ENCODE results near the gene TXNDC2.
"Not testable (repeated sequence)": the region's sequence is repeated elsewhere in the genome, so short reads cannot be mapped to it uniquely, and the experiment has no call there.

The TXNDC2 gene

GRCh38 chr18:9884532-9885140, 1.1 kb upstream of the TXNDC2 start:
- TF ChIP-seq, protein P1, sequence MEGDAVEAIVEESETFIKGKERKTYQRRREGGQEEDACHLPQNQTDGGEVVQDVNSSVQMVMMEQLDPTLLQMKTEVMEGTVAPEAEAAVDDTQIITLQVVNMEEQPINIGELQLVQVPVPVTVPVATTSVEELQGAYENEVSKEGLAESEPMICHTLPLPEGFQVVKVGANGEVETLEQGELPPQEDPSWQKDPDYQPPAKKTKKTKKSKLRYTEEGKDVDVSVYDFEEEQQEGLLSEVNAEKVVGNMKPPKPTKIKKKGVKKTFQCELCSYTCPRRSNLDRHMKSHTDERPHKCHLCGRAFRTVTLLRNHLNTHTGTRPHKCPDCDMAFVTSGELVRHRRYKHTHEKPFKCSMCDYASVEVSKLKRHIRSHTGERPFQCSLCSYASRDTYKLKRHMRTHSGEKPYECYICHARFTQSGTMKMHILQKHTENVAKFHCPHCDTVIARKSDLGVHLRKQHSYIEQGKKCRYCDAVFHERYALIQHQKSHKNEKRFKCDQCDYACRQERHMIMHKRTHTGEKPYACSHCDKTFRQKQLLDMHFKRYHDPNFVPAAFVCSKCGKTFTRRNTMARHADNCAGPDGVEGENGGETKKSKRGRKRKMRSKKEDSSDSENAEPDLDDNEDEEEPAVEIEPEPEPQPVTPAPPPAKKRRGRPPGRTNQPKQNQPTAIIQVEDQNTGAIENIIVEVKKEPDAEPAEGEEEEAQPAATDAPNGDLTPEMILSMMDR (IDR thresholded peaks at IDR 0.05), result no peak
- no peak for DNase-seq (ENCODE audit: low spot score)
- no peak overlapping the region for H3K4me3 ChIP-seq
- no peak overlapping the region for H3K27ac ChIP-seq

- TF ChIP-seq, protein P1 (IDR thresholded peaks at IDR 0.05), result no peak
- no peak overlapping the region for H3K4me3 ChIP-seq
- H3K27ac ChIP-seq, result no peak overlapping the region
- no peak for DNase-seq (ENCODE audit: low spot score)
Measured at GRCh38 chr18:9886005-9886348, 204 bp downstream of the TXNDC2 start.

DNA sequence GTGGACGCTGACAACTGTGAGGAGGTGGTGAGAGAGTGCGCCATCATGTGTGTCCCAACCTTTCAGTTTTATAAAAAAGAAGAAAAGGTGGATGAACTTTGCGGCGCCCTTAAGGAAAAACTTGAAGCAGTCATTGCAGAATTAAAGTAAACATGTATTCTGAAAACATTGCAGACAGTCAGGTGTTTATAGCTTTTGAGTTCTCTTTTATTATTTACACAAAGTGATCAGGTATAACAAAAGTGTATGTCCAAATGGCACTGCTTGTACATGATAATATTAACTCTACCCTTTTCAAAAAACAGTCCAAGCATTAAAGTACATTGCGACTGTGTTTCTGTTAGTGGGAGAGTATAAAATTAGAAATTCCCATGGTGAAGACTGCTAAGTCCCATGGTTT, 2.2 kb downstream of the TXNDC2 start:
- no peak overlapping the region for H3K4me3 ChIP-seq
- TF ChIP-seq, protein P1 (IDR thresholded peaks at IDR 0.05), result no peak
- no peak for DNase-seq (ENCODE audit: low spot score)
- no peak overlapping the region for H3K27ac ChIP-seq

DNA sequence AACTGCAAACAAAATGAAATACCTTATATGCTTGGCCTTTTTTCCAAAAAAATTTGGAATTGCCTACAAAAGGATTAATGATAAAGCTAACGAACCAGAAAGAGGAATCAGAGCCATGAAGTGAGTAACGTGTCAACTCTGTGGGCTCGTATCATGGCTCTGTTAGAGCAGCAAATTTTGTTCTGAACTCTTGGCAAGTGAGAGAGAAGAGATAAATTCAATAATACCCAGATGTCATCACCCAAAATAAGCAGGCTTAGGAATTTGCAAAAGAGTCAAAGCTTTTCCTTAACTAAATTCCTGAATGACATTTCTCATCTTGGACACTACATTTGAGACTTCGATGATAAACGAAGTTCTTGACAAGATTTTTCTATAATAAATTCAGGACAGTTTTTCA, 4.4 kb downstream of the TXNDC2 start:
- TF ChIP-seq, protein P1 (IDR thresholded peaks at IDR 0.05), result no peak
- no peak overlapping the region for H3K4me3 ChIP-seq
- H3K27ac ChIP-seq, result no peak overlapping the region
- DNase-seq (ENCODE audit: low spot score), result no peak

GRCh38 chr18:9890957-9891356, 5.2 kb downstream of the TXNDC2 start:
- TF ChIP-seq, protein P1 (IDR thresholded peaks at IDR 0.05), result no peak
- Histone ChIP-seq H3K27ac (no peak overlapping the region), H3K4me3 (no peak overlapping the region)
- DNase-seq (ENCODE audit: low spot score), result no peak

DNA sequence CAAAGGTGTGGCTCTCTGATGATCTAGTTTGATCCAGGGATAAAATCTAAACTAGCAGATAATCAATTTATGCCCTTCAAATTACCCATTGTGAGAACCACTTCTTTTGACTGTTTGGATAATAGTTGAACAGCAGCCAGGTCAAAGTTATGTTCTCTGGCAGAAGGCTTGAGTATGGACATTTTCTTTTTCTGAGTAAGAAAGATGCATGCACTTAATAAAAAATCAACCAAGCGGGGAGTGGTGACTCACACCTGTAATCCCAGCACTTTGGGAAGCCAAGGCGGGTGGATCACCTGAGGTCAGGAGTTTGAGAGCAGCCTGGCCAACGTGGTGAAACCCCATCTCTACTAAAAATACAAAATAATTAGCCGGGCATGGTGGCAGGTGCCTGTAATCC, 5.7 kb downstream of the TXNDC2 start:
- DNase-seq (ENCODE audit: low spot score); H3K4me3 ChIP-seq; H3K27ac ChIP-seq: not testable (repeated sequence)

GRCh38 chr18:9894454-9895068, 8.8 kb downstream of the TXNDC2 start:
- TF ChIP-seq, protein P1 (IDR thresholded peaks at IDR 0.05), result no peak
- Histone ChIP-seq H3K27ac (no peak overlapping the region), H3K4me3 (no peak overlapping the region)
- no peak for DNase-seq (ENCODE audit: low spot score)

All from coronary artery (tissue), 2 donors.